Endodermal cell (in vitro differentiated cells): ENCODE measurements around the gene GMPR. TPM values are rescaled to one million over a fixed set of nuclear protein-coding genes. Genes with fewer than 3 reads are reported as not detected.

ENCODE experiments used
- DNase-seq: peaks from one replicate; pipeline ENCODE4 v3.0.0-alpha.2; 2017
- H3K27ac ChIP-seq: 2 replicates; pipeline ENCODE4 v1.5.1; 2013; ENCODE audit warnings: mild to moderate bottlenecking, low read depth, low read length, moderate library complexity
- H3K27me3 ChIP-seq: 2 replicates; pipeline ENCODE4 v1.6.1; 2013; ENCODE audit warnings: mild to moderate bottlenecking, low read length, moderate library complexity; ENCODE audit not compliant: insufficient read depth, control insufficient read depth, poor library complexity, severe bottlenecking
- H3K36me3 ChIP-seq: 2 replicates; pipeline ENCODE4 v1.7.0; 2013; ENCODE audit warnings: mild to moderate bottlenecking, low read length, moderate library complexity; ENCODE audit not compliant: control insufficient read depth, insufficient read depth
- H3K4me1 ChIP-seq: one replicate; pipeline ENCODE4 v1.7.0; 2013; ENCODE audit warnings: low read length; ENCODE audit not compliant: control insufficient read depth, insufficient read depth
- H3K4me3 ChIP-seq: 2 replicates; pipeline ENCODE4 v1.5.1; 2013; ENCODE audit warnings: mild to moderate bottlenecking, low read length, moderate library complexity
- H3K9ac ChIP-seq: 2 replicates; pipeline ENCODE4 v1.6.1; 2013; ENCODE audit warnings: mild to moderate bottlenecking, low read length, moderate library complexity; ENCODE audit not compliant: poor library complexity, severe bottlenecking; ENCODE audit errors: extremely low read depth
- H3K9me3 ChIP-seq: 2 replicates; pipeline ENCODE4 v1.6.1; 2013; ENCODE audit warnings: mild to moderate bottlenecking, low read length, moderate library complexity; ENCODE audit not compliant: control insufficient read depth
- H3K27ac Mint-ChIP-seq: 2 replicates; pipeline ENCODE4 v1.8.0; 2020; ENCODE audit warnings: mixed read lengths
- H3K27me3 Mint-ChIP-seq: 2 replicates; pipeline ENCODE4 v1.8.0; 2021; ENCODE audit warnings: mild to moderate bottlenecking, mixed read lengths; ENCODE audit not compliant: insufficient read depth
- H3K36me3 Mint-ChIP-seq: 2 replicates; pipeline ENCODE4 v1.8.0; 2020; ENCODE audit warnings: low read depth, mixed read lengths
- H3K4me1 Mint-ChIP-seq: 2 replicates; pipeline ENCODE4 v1.8.0; 2020; ENCODE audit warnings: mixed read lengths
- H3K4me3 Mint-ChIP-seq: 2 replicates; pipeline ENCODE4 v1.8.0; 2020; ENCODE audit warnings: mild to moderate bottlenecking, moderate library complexity, mixed read lengths
- H3K9me3 Mint-ChIP-seq: 2 replicates; pipeline ENCODE4 v1.8.0; 2020; ENCODE audit warnings: mild to moderate bottlenecking, mixed read lengths
- CTCF ChIP-seq: fragments of 200-600 bp; sonication (generic); conservative IDR thresholded peaks from 2 replicates; pipeline ENCODE4 v1.5.0; 2021; ENCODE audit warnings: antibody characterized with exemption, mild to moderate bottlenecking
- WGBS, 2 experiments: methylation state at CpG; one replicate each; pipeline versions ENCODE4 v1.1.5 to v1.1.7; 2013; ENCODE audit warnings: missing lambda C conversion rate in 2 of 2, mixed read lengths in 1 of 2; ENCODE audit not compliant: insufficient coverage in 1 of 2, insufficient read length in 1 of 2; 5-methylcytosine and 5-hydroxymethylcytosine counted together
- total RNA-seq, 2 donors: library from RNA; stranded (reverse); fragmentation: NEBNext Ultra II Directional in 1 of 2; extraction: Animal tissue kit (Norgen Biotek cat#: 25700) in 1 of 2; gene quantifications; 2 replicates in 1 of 2; 3 replicates in 1 of 2; pipeline ENCODE4 v1.2.1, GENCODE V29; 2021

Gene GMPR
- total RNA-seq, 2 donors from 2014 or later, result 4.9 to 20.7 TPM

- Histone ChIP-seq H3K27me3 (no peaks in the 10 kb centered on the region), H3K36me3 (no peaks in the 10 kb centered on the region), H3K4me1 (no peaks in the 10 kb centered on the region), H3K27ac (no peak overlapping the region), H3K9me3 (peaks cover 6% of the 10 kb centered on the region), H3K4me3 (no peak overlapping the region), H3K9ac (no peak overlapping the region)
- DNase-seq, result no peak
- Mint-ChIP-seq H3K4me3 (no peak overlapping the region), H3K27ac (no peak overlapping the region), H3K36me3 (peaks cover 2% of the 10 kb centered on the region), H3K27me3 (peaks cover 5% of the 10 kb centered on the region), H3K4me1 (peaks cover 15% of the 10 kb centered on the region), H3K9me3 (no peaks in the 10 kb centered on the region)
- no peak for TF ChIP-seq CTCF
- 96 to 100% methylated on average over 3 to 4 of the region's 4 CpGs for WGBS, 2 experiments
Measured at GRCh38 chr6:16282370-16282769, 44.0 kb downstream of the GMPR start.

GRCh38 chr6:16284472-16284871 is 46.1 kb downstream of the GMPR start:
- Histone ChIP-seq H3K4me1 (no peaks in the 10 kb centered on the region), H3K27me3 (no peaks in the 10 kb centered on the region), H3K27ac (no peak overlapping the region), H3K9ac (no peak overlapping the region), H3K36me3 (peaks cover 14% of the 10 kb centered on the region), H3K4me3 (no peak overlapping the region), H3K9me3 (peaks cover 20% of the 10 kb centered on the region)
- TF ChIP-seq CTCF, result no peak
- H3K27ac Mint-ChIP-seq, result no peak overlapping the region
- peaks cover 7% of the 10 kb centered on the region for H3K9me3 Mint-ChIP-seq
- H3K27me3 Mint-ChIP-seq, result peaks cover 5% of the 10 kb centered on the region
- H3K4me1 Mint-ChIP-seq, result peaks cover 6% of the 10 kb centered on the region
- no peak for DNase-seq
- no peak overlapping the region for H3K4me3 Mint-ChIP-seq
- H3K36me3 Mint-ChIP-seq, result peaks cover 2% of the 10 kb centered on the region
- WGBS, 2 experiments, result 94 to 97% methylated on average over 14 of the region's 14 CpGs

GRCh38 chr6:16285467-16286150 is 47.2 kb downstream of the GMPR start:
- H3K9me3 ChIP-seq, result peaks cover 20% of the 10 kb centered on the region
- TF ChIP-seq CTCF, result no peak
- WGBS, 2 experiments, result 91 to 92% methylated on average over 2 to 11 of the region's 11 CpGs
- DNase-seq, result no peak
- Mint-ChIP-seq H3K27ac (no peak overlapping the region), H3K9me3 (peaks cover 7% of the 10 kb centered on the region), H3K4me3 (no peak overlapping the region), H3K4me1 (peaks cover 6% of the 10 kb centered on the region), H3K36me3 (peaks cover 2% of the 10 kb centered on the region), H3K27me3 (peaks cover 5% of the 10 kb centered on the region)
- H3K9ac ChIP-seq, result no peak overlapping the region
- H3K4me3 ChIP-seq, result no peak overlapping the region
- no peak overlapping the region for H3K27ac ChIP-seq
- no peaks in the 10 kb centered on the region for H3K27me3 ChIP-seq
- H3K36me3 ChIP-seq, result peaks cover 17% of the 10 kb centered on the region
- H3K4me1 ChIP-seq, result no peaks in the 10 kb centered on the region
